Fibroblast of villous mesenchyme (primary cell): ENCODE measurements around the gene DAZL. TPM values are rescaled to one million over a fixed set of nuclear protein-coding genes. Genes with fewer than 3 reads are reported as not detected.
"Not testable (repeated sequence)": the region's sequence is repeated elsewhere in the genome, so short reads cannot be mapped to it uniquely, and the experiment has no call there.

ENCODE experiments used
- DNase-seq: peaks from one replicate; pipeline ENCODE4 v3.0.0-alpha.2; 2010; ENCODE audit warnings: low read depth
- H3K4me3 ChIP-seq: 2 replicates; pipeline ENCODE4 v1.5.1; 2011; ENCODE audit warnings: low read depth, mild to moderate bottlenecking, low read length
- total RNA-seq: library from RNA; depleted of rRNA; stranded (reverse); fragments of >200 nt; gene quantifications from 2 replicates; pipeline ENCODE4 v1.2.3, GENCODE V29; 2012
- TF ChIP-seq, protein P1 (sequence below): IDR thresholded peaks from 2 replicates; pipeline ENCODE4 v1.5.1; 2012; ENCODE audit warnings: low read depth, mild to moderate bottlenecking, low read length; ENCODE audit not compliant: insufficient read depth

DAZL gene
- total RNA-seq, 1 donor, result not detected

- TF ChIP-seq, protein P1, sequence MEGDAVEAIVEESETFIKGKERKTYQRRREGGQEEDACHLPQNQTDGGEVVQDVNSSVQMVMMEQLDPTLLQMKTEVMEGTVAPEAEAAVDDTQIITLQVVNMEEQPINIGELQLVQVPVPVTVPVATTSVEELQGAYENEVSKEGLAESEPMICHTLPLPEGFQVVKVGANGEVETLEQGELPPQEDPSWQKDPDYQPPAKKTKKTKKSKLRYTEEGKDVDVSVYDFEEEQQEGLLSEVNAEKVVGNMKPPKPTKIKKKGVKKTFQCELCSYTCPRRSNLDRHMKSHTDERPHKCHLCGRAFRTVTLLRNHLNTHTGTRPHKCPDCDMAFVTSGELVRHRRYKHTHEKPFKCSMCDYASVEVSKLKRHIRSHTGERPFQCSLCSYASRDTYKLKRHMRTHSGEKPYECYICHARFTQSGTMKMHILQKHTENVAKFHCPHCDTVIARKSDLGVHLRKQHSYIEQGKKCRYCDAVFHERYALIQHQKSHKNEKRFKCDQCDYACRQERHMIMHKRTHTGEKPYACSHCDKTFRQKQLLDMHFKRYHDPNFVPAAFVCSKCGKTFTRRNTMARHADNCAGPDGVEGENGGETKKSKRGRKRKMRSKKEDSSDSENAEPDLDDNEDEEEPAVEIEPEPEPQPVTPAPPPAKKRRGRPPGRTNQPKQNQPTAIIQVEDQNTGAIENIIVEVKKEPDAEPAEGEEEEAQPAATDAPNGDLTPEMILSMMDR, result no peak
- no peak overlapping the region for H3K4me3 ChIP-seq
- no peak for DNase-seq
These were observed 27.2 kb upstream of the DAZL start for GRCh38 chr3:16632395-16632794.

DNA sequence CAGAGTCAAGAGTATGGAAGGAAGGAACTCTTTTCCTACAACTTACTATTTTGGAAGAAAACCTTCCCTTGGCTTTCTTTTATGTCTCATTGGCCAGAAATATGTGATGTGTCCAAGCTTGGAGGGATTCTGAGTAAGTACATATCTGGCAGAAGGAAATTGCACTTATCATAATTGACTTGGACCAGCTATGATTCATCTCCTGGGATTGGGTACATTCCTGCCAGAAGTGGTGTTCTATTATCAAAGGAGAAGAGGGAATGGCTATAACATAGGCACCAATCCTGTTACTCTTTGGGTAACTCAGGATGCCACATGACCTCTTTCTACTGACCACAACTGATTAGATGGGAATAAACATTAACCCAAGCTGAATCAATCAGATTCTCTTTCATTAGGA is 13.5 kb upstream of the DAZL start:
- TF ChIP-seq, protein P1, result no peak
- H3K4me3 ChIP-seq, result no peak overlapping the region
- DNase-seq, result no peak

DNA sequence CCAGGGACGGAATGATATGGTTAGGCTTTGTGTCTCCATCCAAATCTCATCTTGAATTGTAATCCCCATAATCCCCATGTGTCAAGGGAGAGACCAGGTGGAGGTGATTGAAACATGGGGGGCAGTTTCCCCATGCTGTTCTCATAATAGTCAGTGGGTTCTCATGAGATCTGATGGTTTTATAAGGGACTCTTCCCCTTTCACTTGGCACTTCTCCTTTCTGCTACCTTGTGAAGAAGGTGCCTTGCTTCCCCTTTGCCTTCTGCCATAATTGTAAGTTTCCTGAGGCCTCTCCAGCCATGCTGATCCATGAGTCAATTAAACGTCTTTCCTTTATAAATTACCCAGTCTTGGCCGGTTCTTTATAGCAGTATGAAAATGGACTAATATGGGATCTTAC is 11.9 kb upstream of the DAZL start:
- DNase-seq, H3K4me3 ChIP-seq: not testable (repeated sequence)

DNA sequence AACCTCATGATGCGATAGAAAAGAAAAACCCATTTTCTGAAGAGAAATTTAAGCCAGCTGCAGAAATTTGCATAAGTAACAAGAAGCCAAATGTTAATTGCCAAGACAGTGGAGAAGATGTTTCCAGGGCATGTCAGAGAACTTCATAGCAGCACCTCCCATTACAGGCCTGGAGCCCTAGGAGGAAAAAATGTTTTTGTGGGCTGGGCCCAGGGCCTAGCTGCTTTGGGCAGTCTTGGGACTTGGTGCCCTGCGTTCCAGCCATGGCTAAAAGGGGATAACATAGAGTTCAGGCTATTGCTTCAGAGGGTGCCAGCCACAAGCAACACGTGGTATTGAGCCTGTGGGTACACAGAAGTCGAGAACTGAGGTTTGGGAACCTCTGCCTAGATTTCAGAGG is 10.9 kb upstream of the DAZL start:
- DNase-seq, result no peak
- no peak overlapping the region for H3K4me3 ChIP-seq
- TF ChIP-seq, protein P1, result no peak

GRCh38 chr3:16614033-16615031 is 9.1 kb upstream of the DAZL start:
- no peak overlapping the region for H3K4me3 ChIP-seq
- no peak for DNase-seq
- TF ChIP-seq, protein P1, result no peak

DNA sequence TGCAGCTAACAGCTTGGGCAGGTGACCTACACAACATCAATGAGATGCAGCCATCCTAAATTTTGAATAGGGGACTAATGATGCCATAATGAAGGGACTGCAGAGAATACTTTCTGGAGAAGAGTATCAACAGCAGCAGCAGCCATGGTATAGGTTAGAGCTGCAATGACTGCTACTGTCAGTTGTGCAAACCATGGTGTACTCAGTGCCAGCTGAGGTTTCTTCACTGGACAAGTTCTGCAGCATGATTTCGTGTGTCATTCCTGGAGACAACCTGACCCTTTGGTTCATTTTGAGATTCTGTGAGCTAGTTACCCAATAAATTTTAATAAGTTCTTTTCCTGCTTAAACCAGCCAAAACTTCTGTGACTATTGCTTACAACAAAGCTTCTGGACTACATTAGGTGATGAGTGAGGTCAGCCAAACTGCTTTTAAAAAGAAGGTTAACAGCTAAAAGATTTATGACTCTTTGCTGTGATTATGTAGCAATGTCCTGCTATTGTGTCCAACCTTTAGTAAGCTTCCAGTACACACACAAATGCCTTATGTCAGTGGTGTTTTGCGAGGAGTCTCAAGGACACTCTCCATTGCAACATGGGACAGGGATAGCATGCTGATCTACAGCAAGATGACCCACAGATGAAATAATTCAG is 4.8 kb upstream of the DAZL start:
- peak; percentile 75 for DNase-seq
- TF ChIP-seq, protein P1, result no peak
- no peak overlapping the region for H3K4me3 ChIP-seq

DNA sequence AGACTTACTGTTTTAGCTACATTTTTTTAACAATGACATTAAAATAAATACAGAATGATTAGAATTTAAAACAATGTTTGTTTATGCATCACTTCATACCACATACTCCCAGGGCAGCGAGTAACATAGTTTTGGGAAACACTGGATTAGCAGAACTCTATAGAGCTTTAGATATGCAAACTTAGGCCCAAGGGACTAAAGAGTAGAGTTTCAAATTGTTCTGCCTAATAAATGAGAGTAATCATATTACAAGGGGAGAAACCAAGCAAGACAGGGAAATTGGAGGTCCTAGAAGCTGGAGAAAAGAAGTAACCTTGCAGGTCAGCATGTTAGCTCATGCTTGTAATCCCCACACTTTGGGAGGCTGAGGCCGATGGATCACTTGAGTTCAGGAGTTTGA is 3.6 kb upstream of the DAZL start:
- no peak for DNase-seq
- TF ChIP-seq, protein P1, result no peak
- no peak overlapping the region for H3K4me3 ChIP-seq
